Mammary epithelial cell (primary cell): Measurements from ENCODE around the gene SIGMAR1.

Source experiments
- EZH2 ChIP-seq: IDR thresholded peaks from 2 replicates; pipeline ENCODE4 v1.6.1; 2012; ENCODE audit warnings: low read length, inconsistent platforms, borderline replicate concordance
- TF ChIP-seq, protein P1 (sequence below), 2 donors: IDR thresholded peaks in 1 of 2; conservative IDR thresholded peaks in 1 of 2; 2 replicates each; pipeline ENCODE4 v1.5.1; 2011 to 2012; ENCODE audit warnings: inconsistent platforms in 2 of 2, low read length in 2 of 2, mild to moderate bottlenecking in 2 of 2, control low read depth in 1 of 2, low read depth in 1 of 2; ENCODE audit not compliant: insufficient read depth in 1 of 2; ENCODE audit errors: extremely low read depth in 1 of 2

DNA sequence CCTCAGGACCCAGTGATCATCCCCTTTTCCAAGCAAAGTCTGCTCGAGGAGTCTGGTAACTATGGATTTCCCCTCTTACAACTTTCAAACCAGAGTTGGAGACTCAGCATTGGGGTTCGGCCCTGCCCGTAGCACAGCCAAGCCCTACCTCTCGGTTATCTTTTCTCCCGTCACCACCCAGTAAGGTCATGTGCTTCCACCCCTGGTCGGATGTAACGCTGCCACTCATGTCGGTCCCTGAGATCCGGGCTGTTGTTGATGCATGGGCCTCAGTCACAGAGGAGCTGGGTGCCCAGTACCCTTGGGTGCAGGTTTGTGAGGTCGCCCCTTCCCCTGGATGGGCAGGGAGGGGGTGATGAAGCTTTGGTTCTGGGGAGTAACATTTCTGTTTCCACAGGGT is 10.1 kb upstream of the SIGMAR1 start:
- TF ChIP-seq, protein P1, sequence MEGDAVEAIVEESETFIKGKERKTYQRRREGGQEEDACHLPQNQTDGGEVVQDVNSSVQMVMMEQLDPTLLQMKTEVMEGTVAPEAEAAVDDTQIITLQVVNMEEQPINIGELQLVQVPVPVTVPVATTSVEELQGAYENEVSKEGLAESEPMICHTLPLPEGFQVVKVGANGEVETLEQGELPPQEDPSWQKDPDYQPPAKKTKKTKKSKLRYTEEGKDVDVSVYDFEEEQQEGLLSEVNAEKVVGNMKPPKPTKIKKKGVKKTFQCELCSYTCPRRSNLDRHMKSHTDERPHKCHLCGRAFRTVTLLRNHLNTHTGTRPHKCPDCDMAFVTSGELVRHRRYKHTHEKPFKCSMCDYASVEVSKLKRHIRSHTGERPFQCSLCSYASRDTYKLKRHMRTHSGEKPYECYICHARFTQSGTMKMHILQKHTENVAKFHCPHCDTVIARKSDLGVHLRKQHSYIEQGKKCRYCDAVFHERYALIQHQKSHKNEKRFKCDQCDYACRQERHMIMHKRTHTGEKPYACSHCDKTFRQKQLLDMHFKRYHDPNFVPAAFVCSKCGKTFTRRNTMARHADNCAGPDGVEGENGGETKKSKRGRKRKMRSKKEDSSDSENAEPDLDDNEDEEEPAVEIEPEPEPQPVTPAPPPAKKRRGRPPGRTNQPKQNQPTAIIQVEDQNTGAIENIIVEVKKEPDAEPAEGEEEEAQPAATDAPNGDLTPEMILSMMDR (conservative IDR thresholded peaks at IDR 0.05 in 1 of 2, IDR thresholded peaks at IDR 0.05 in 1 of 2; ENCODE audit: extremely low read depth in 1 of 2, insufficient read depth in 1 of 2, low read depth in 1 of 2, low read length in 2 of 2): no peak
- TF ChIP-seq EZH2: no peak
